Colonic mucosa (tissue), 4 donors: Measurements from ENCODE around the gene TBX1. TPM values are rescaled to one million over a fixed set of nuclear protein-coding genes. Genes with fewer than 3 reads are reported as not detected.

Experiments used
- DNase-seq: peaks from one replicate; pipeline ENCODE4 v3.0.0-alpha.2; 2020
- H3K27ac ChIP-seq: fragments of 200-600 bp; one replicate; pipeline ENCODE4 v1.8.0; 2021
- H3K27me3 ChIP-seq: fragments of 200-600 bp; one replicate; pipeline ENCODE4 v1.8.0; 2021
- H3K36me3 ChIP-seq: fragments of 200-600 bp; one replicate; pipeline ENCODE4 v1.8.0; 2021
- H3K4me1 ChIP-seq: fragments of 200-600 bp; one replicate; pipeline ENCODE4 v1.8.0; 2021; ENCODE audit warnings: mild to moderate bottlenecking
- H3K4me3 ChIP-seq: fragments of 200-600 bp; one replicate; pipeline ENCODE4 v1.8.0; 2021
- H3K9ac ChIP-seq, 2 donors: one replicate each; pipeline ENCODE4 v1.7.0; 2013; ENCODE audit warnings: control low read depth in 2 of 2, low read depth in 2 of 2, low read length in 2 of 2
- H3K9me3 ChIP-seq: fragments of 200-600 bp; one replicate; pipeline ENCODE4 v1.8.0; 2021
- CTCF ChIP-seq: fragments of 200-600 bp; IDR thresholded peaks from one replicate; pipeline ENCODE4 v1.8.0; 2022; ENCODE audit warnings: antibody characterized with exemption, mild to moderate bottlenecking
- intact Hi-C: fragments of 100-400 bp; cut with DNase I; formaldehyde crosslinking; loops from one replicate; pipeline ENCODE4 v1.14.1; 2022
- total RNA-seq, 2 donors: library from RNA; stranded (reverse); fragmentation: NEBNext Ultra II Directional in 1 of 2; extraction: Animal tissue kit (Norgen Biotek cat#: 25700) in 1 of 2; gene quantifications; one replicate each; pipeline ENCODE4 v1.2.1, GENCODE V29; 2021
- donor health status: healthy.
- donor health status: DM: no; HTN: no; CAD: no.
- donor health status: DM: no; HTN: no; CAD: no.

TBX1 gene
- total RNA-seq, 2 donors from 2014 or later: 0.80 to 1.9 TPM

GRCh38 chr22:19757140-19757984 is 3.2 kb upstream of the TBX1 start:
- Histone ChIP-seq H3K36me3 (no peaks in the 10 kb centered on the region), H3K9me3 (no peaks in the 10 kb centered on the region), H3K4me1 (peaks cover 3% of the 10 kb centered on the region), H3K27ac (no peak overlapping the region), H3K9ac (no peak overlapping the region), H3K27me3 (peaks cover 86% of the 10 kb centered on the region), H3K4me3 (peak overlapping the region; percentile 8)
- intact Hi-C loops: no loop called here
- TF ChIP-seq CTCF: no peak
- DNase-seq: no peak

- peaks cover 3% of the 10 kb centered on the region for H3K4me1 ChIP-seq
- H3K9me3 ChIP-seq: no peaks in the 10 kb centered on the region
- TF ChIP-seq CTCF: no peak
- intact Hi-C loops: no loop called here
- no peak overlapping the region for H3K27ac ChIP-seq
- H3K27me3 ChIP-seq: peaks cover 91% of the 10 kb centered on the region
- no peaks in the 10 kb centered on the region for H3K36me3 ChIP-seq
- DNase-seq: no peak
- H3K4me3 ChIP-seq: no peak overlapping the region
- no peak overlapping the region for H3K9ac ChIP-seq
Measured at GRCh38 chr22:19757985-19758895, 2.3 kb upstream of the TBX1 start.

DNA sequence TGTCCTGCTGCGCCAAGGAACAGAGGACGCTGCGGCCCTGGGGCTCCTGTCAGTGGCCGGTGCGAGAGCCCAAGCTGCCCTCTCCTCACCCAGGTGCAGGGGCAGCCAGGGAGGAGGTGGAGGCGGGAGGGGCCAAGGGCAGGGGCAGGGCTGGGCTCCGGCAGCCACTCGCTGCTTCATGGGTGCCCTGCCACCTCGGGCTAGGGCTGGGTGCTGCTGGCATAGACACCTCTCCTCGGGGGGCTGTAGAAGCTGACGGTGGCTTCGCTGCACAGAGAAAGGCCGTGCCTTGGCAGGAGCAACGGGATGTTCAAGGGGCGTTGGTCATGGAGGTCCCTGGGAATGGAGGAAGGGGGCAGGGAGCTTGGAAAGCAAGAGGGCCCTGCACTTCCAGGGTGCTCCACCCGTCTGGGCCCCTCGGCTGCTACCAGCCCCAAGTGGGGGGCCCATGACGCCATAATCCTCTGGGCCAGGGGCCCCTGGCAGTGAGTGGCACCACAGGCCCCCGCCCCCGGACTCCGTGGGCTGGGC is 1.6 kb upstream of the TBX1 start:
- DNase-seq: no peak
- H3K4me3 ChIP-seq: no peak overlapping the region
- TF ChIP-seq CTCF: no peak
- H3K27ac ChIP-seq: no peak overlapping the region
- H3K36me3 ChIP-seq: no peaks in the 10 kb centered on the region
- H3K9me3 ChIP-seq: no peaks in the 10 kb centered on the region
- H3K9ac ChIP-seq: no peak overlapping the region
- intact Hi-C loops: no loop called here
- peaks cover 91% of the 10 kb centered on the region for H3K27me3 ChIP-seq
- peaks cover 3% of the 10 kb centered on the region for H3K4me1 ChIP-seq

DNA sequence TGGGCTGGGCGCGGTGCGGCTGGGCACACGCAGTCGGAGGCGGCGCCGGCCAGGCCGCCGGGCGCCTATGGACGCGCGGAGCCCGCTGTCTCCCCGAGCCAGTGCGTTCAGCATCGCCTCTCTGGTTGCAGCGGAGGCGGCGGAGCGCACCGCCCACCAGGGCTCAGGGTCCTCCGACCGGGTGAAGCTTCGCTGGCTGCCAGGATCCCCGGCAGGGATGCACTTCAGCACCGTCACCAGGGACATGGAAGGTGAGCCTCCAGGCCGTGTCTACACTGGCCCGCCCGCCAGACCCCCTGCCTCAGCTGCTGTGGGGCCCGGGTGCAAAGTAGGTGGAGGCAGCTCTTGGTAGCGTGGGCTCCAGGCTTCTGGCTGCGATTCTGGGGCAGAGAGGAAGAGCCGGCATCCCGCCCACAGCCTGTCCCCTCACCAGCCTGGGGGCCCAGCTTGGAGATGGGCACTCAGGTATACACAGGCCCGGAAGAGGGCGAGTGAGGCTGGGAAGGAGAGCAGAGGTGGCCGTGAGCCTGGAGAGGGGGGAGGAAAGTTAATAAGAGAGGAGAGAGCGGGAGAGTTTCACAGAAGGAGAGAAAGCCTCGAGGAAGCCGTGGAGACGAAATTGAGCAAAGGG is 1.0 kb upstream of the TBX1 start:
- DNase-seq: no peak
- H3K27me3 ChIP-seq: peaks cover 88% of the 10 kb centered on the region
- H3K27ac ChIP-seq: no peak overlapping the region
- no peak for TF ChIP-seq CTCF
- intact Hi-C loops: no loop called here
- H3K9ac ChIP-seq: no peak overlapping the region
- H3K9me3 ChIP-seq: no peaks in the 10 kb centered on the region
- H3K4me3 ChIP-seq: no peak overlapping the region
- H3K36me3 ChIP-seq: no peaks in the 10 kb centered on the region
- H3K4me1 ChIP-seq: peaks cover 3% of the 10 kb centered on the region
